T-helper 2 cell (primary cell): Measurements from ENCODE around the gene MAS1L.

ENCODE experiments used
- DNase-seq, 5 experiments: peaks; one replicate each; pipeline versions ENCODE4 v3.0.0 to v3.0.0-alpha.2; 2012 to 2022

The MAS1L gene

DNA sequence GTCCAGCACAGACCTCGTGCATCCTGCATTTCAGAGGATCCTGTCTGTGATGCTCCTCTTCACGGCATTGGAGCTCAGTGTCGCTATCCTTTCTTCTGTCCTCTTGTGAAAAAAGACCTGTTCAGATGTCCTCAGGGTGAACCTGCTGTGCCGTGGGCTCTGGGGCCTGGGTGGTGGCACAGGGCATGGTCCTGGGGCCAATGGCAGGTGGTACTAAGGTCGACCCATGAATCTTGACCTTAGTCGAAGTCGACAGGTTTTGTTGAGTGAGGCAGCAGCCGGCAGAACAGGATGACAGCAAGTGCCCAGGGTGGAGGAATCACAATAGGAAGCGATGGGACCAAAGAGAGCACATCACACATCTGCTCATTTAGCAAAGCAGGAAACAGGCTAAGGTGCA is 22.0 kb upstream of the MAS1L start:
- DNase-seq: no peak

DNA sequence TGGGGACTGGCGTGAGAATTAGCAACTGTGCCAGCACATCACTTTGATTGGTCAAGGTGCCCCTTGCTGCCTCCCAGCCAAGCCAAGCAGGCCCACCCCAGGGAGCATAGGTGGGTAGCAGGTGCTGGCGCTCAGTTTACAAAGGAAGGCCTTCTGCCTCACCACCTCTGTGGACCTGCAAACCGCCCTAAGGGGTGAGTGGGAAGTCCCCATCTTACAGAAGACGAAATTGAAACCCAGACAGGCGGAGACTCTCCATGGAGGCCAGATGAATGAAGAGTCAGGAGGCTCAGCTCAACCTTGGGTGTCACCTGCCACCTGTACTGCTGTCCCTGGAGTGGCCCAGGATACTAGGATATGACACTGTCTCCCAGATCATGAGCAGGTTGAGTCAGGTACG is 21.5 kb upstream of the MAS1L start:
- peak in 1 of 5 experiments; percentile 37 for DNase-seq

DNA sequence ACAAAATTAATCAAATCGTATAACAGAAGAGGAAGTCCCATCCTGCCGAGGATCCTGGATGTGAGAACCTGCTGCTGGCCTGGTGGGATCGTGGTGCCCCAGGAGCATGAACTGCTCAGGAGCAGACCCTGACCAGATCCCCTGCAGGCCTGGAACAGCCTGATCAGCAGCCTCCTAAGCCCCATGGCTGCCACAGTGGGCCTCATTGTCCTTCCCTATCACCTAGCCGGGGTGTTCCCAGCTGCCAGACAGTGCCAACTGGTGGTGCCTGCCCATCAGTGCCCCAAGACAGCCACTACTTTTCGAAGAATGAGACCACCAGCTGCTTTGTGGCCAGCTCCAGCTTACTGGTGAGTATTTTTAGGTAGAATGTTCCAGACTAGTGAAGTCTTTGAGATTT is 19.6 kb upstream of the MAS1L start:
- DNase-seq: no peak

DNA sequence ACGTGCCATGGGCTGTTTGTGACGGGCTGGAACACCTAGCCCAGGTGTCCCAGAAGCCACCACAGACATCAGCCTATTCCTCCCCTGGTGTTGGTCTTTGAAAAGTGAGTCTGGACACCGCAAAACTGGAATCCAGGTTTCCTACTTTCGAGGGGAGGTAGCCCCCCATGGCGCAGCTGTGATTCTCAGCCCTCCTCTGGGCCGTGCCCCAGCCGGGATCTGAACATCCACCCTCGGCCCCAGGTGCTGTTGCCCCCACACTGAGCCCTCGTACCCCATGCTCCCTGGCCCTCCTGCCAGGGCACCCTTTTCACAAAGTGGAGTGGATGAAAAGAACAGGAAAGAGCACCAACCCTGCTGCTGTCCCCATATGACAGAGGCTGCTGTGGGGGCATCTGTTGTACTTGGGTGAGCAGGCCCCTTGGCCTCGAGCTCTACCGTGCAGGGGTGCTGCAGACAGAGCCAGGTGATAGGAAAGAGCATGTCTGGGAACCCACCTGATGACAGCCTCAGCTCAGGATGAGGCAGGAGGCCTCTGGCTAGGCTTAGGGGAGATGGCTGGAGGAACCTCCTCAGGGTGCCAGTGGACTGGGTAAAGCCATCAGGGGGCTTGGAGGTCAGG is 18.8 kb upstream of the MAS1L start:
- no peak for DNase-seq

DNA sequence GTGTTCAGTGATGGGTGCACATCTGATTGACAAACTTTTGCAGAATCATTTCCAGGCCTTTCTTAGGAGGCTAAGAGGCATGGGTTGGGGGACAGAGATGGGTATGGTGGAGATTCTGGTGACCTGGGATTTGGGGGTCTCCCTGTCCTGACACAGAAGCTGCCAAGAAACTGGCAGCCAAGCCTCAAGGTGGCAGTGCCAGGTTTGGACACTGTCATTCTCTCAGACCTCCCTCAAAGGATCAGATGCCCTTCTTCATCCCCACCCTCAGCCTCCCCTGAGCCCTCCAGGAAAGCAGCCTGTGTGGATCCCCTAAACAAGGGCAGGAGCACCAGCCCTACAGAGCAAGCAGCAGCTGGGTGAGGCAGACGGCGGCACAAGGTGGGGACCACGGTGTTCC is 18.1 kb upstream of the MAS1L start:
- no peak for DNase-seq

DNA sequence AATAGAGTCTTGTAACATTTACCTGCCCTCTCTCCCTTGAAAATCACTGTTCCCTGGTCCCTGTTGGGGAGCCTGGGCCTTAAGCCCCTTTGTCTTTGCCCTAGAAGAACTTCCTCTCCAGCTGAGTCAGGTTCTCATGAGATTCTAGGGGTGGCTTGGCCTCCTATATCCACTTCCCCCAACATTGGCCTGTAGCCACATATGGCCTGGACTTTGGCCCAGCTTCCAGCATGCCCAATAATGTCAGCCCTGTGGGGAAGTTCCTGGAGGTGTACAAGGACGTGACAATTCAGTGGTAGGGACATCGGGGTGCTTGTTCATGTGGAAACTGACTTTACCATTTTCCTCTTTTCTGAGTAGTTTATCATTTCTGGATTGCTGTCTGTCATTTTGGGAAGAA is 17.2 kb upstream of the MAS1L start:
- DNase-seq: no peak

DNA sequence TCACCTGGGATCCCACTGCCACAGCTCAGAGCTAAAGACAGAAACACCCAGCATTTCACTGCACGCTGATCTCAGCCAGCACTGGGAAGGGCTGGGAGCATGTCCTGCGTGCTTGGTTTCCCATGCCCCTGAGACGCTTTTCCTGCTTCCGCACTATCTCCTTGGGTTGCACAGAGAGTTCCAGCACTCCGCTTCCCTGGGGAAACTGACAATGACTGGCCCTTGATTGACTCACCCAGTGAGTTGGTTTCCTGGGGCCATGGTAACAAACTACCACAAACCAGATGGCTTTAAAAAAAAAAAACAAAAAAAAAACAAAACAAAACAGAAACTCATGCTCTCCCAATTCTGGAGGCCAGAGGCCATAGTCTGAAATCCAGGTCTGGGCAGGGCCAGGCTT is 14.8 kb upstream of the MAS1L start:
- no peak for DNase-seq

DNA sequence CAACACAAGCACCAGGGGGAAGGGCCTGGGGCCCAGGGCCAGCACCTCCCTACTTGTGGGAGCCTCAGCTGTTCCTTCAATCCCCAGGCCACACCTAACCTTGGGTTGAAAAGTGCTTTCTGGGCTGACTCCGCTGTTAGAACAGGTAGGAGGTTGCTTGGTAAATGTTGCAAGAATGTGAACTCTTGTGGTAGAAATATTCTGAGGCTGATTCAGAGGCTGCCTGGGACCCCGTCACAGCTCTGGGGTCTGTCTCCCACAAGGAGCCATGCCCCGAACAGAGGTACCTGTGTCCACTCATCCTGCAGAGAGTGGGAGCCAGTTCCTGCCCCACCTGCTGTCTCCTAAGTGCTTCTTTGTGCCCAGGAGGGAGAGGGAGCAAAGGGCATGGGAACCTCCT is 14.4 kb upstream of the MAS1L start:
- no peak for DNase-seq

DNA sequence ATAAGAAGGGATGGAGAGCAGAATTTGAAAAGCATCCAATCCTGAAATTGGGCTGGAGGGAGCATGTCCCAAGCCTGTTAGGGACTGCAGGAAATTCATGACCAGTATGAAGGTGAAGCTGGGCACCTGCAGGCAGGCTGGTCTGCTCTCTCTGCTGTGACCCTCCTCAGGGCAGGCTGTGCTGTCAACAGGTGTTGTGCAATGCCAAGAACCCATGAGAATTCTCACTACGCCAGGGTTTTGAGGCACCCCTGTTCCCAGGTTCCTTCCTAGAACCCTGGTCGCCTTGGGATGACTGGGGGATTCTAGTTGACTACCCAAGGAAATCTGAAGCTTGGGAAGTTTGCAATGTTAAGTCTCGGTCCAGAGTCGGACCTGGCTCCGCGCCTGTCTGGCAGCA is 13.3 kb upstream of the MAS1L start:
- no peak for DNase-seq

DNA sequence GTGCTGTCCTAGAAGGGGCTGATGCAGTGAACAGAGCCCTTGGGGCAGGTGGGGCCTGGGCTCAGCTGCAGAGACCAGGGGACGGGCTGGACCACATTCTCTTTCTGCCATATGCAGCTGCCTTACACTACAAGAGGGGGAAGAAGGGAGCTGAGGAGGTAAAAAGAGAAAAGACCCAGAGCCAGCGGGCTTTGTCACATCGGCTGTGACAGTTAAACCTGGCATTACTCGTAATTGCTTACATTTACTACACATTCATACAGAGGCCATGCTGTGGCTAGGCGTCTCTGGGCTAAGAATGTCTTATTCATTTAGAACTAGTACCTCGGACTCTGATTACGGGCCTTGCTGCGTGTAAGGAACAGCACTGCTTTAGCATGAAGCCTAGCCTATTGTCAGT is 12.8 kb upstream of the MAS1L start:
- DNase-seq: no peak

DNA sequence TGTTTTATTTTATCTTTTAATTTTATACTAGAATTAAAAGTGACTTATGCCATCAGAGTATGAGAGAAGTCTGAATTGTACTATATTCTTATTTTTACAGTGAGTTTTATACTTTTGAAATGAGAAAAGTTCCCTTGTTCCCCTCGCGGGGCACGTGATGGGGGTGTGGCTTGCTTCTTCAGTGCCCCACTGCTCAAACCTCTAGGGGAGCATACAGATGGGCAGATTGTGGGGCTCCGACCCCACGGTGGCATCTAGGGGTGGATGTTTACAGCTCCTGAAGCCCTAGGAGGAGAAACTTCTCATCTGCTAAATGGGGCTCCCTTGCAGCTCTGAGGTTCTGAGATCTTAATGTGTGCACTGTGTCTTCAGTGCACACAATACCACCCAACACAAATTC is 11.9 kb upstream of the MAS1L start:
- no peak for DNase-seq

DNA sequence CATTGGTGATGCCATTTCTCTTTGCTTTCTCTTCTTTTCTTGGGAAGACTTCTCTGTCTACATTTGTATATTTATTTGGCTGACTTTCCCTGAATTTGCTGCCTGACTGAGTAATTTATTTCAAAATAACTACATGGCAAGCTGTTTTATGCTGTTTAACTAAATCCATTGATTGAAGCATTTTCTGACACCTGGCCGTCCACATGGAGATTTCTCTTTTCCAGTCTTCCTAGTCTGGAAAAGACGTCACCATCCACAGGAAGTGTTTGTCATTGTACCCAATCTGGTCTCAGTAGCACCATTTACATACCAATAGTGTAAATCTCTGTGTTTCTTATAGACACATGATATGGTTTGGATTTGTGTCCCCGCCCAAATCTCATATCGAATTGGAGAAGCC is 9.2 kb upstream of the MAS1L start:
- no peak for DNase-seq

DNA sequence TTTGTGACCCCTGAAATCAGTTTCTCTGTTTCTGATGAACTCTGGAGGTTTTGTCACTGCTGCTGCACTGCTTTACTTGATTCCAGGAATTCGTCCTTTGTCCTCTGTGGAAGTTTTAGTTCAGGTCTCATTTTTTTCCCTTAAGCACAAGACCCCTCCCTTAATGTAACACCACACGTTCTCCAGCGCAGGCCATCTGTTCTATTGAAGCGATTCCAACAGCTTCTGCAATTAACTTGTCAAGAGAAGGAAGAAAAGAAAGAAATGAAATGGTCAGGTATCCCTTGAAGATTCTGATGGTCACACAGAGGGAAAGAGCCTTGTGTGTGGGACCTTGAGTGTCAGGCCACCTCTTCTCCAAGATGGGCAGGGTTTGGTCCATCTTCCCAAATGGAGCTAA is 7.8 kb upstream of the MAS1L start:
- no peak for DNase-seq

DNA sequence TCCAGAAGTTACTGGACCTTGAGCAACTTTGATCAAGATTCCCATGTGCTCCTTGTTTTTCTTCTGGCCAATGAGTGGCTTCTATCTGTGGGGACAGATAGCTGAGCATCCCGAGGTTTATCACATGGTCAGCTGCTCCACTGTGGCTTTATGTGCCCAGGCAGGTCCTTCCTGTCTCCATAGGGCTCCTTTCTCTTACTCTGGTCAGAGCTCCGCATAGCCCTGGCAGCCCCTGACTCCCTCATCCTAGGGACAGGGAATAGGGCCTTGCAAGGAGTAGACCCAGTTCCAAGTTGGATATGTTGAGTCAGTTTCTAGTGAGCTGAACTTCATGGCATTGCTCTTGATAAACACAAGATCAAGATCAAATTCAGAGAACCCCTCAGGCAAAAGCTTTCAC is 6.4 kb upstream of the MAS1L start:
- no peak for DNase-seq

DNA sequence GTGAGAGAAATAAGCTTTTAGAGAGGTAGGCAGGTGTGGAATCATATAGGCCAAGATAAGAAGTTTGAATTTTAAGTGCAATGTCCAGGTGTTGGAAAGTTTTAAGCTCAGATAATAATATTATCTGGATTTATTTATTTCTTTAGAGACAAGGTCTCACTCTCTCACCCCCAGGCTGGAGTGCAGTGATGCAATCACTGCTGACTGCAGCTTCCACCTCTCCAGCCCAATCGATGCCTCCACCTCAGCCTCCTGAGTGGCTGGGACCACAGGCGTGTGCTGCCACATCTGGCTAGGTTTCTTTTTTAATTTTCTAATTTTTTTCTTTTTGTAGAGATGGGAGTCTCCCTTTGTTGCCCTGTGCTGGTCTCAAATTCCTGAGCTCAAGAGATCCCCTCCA is 5.5 kb upstream of the MAS1L start:
- no peak for DNase-seq

DNA sequence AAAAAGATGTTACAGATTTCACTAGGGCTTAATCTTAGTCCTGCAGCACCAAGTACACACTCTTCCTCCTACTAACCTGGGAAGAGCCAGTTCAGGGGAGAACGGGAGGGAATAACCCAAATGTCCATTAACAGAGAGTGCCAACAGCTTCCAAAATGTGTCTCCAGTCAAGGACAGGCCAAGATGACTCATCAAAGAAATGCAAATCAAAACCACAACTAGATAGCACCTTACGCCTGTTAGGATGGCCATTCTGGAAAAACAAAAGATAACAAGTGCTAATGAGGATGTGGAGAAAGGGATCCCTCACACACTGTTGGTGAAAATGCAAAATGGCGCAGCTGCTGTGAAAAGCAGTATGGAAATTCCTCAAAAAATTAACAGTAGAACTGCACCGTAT is 3.8 kb upstream of the MAS1L start:
- no peak for DNase-seq

DNA sequence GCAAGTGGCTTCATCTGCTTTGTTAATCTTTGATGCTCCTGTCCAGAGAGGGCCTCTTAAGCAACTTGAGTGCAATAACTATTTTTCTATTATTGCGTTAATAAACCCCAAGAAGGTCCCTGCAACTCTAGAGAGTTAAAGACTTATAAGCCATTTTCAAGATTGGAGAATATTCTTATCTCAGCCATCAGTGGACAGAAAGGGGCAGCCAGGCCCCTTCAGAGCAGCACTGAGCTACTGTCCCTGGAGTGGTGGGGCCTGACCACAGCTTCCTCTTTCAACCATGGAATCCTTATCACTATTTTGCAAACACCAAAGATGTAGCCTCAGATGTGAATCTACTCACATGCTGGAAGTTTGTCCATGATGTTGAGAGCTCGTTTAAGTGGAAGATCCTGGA is 2.8 kb upstream of the MAS1L start:
- no peak for DNase-seq

DNA sequence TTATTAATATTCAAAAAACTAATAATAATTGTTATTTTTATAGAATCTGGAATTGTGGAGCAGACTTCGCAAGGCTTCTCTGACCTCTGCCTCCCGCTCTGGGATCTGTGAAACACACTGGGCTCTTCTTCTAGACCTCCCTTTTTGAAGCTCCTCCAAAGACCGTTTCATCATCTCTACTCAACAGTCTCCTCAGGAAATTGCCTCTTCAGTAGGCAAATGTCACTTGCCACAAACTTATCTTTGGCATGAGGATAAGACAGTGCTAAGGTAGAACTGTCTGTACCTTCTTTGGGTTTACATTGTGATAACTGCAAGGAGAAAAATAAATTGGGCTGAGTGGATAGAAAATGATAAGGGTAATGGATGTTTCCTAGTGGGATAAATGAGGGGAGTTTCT is 2.3 kb upstream of the MAS1L start:
- no peak for DNase-seq

DNA sequence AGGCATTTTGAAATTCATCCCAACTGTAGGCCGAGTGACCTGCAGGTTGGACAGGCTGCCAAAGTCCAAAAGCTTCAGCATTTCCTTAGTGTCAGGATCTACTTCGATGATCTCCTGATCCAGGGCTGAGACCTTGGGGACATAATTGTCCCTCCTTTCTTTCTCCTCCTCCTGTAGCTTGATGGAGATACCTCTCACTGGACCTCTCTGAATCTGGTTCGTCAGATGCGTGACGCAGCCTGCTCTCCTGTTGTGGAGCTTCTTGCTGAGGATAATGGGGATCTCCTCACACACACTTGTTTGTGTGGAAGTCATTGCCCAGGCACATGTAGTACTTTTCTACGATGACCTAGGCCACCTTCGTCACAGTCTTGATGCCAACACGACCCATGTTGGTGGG is 1.5 kb upstream of the MAS1L start:
- DNase-seq: peak in 1 of 5 experiments; percentile 22

DNA sequence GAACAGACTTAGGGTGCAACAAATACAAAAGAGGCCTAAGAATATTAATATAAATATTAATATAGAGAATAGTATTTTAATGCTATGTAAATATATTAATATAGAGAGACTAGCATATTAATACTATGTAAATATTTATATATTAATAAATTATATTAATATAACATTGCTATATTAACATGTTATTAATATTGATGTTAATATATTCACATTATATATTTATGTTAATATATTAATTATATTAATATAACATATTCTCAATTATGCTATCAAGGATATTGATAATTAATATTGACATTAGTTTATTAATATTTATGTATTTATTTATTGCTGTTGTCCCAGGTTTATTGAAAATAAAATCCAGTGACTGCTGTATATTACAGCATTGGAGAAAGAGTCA is 1.1 kb upstream of the MAS1L start:
- DNase-seq: no peak

DNA sequence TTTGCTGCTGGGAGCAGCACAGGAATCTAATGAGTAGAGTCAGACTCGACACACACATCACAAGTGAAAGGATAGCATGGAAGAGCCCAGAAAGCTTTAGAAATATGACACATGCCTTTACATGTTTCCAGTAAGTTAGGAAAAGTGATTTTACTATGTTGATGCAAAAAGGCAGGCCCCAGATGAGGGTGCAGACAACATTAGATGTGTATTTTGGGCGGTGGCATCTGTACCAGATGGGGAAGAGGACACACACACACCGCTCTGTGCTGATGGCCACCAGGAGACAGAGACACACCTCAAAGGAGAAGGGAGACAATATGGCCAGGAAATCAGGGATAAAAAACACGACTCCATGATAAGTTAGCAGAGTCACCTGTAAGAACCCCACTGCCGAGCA is 625 bp downstream of the MAS1L start:
- no peak for DNase-seq

DNA sequence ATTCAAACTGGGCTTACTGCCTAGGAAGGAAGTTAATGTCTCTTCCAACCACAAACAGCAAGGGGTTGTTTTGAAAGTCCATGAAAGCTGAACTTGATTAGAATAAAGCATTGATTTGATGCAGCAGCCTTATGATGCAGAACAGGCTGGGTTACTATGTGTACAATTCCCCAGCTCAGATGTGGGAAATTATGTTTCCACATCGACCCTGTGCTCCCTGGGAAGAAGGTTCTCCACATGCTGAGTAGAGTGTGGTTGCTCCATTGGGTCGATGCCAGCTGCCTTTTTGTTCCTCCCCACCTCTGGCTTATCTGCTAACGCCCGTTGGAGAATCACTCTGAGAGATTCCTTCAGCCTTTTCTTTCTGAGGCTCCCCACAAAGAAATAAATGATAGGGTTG is 1.2 kb downstream of the MAS1L start:
- no peak for DNase-seq

DNA sequence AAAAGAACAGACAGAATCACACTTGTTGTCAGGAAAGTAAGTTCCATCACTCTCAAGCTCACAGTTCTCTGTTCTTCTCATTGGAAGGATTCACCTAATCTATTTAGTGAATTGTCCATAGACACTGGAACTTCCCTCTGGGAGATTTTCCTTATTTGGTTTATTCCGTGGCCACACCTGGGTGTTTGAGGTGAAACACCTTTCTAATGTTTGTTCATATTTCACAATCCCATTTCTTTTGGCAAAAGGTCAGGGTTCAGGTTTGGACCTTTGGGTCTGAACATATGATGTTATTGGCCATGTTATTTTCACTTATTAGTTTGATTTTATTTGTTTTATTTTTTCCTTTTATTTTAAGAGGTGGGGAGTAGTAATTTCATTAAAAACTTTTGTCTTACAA is 4.0 kb downstream of the MAS1L start:
- DNase-seq: no peak

DNA sequence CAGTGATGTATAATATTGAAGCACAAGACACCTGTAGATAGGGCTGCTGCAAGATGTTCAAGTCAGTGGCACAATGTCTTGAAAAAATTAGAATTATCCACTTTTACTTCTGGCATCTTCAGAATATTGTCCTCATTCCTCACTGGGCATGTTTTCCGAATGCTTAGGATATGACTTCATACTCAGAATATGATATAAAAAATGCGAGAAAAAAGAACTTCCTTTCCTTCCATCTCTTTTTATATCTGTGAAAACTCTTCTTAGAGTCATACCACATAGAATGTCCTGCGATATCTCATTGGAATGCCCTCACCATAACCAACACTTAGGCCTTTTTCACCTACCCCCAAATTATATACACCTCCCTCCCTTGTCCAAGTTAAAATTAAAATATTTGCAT is 4.6 kb downstream of the MAS1L start:
- DNase-seq: no peak

DNA sequence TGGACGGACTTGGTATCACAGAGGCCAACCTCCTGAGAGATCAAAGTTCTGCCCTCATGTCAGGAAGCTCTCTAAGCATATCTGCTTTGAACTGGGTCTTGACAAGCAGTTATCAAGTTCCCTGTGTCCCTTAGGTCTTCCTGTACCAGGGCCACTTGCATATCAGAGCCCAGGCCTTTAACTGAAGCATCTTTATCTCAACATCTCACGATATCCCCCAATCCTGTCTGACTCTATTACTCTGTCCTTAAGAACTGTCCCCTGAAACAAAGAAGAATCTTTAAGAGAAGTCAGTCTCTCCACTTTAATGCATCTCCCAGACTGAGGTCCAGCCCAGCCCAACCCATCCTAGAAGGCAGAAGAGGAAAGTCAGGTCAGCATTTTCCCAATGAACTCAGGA is 8.2 kb downstream of the MAS1L start:
- DNase-seq: no peak

DNA sequence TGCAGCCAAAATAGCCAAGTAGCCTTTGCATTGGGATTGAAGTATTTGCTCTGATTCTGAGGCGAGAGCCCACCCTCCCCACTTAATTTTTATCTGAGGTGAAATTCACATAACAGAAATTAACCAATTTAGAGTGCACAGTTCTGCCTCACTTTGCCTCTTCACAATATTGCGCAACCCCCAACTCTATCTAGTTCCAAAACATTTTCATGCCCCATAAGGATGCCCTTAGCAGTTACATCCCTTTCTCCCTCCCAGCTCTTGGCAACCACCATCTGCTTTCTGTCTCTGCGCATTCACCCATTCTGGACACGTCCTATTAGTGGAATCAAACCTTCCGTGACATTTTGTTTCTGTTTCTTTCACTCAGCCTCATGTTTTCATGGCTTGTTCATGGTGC is 9.0 kb downstream of the MAS1L start:
- DNase-seq: no peak
